Astrocyte (in vitro differentiated cells and primary cell): ENCODE data around the gene L3MBTL4.

Experiments used
- EZH2 ChIP-seq: IDR thresholded peaks from 2 replicates; pipeline ENCODE4 v1.6.1; 2012; ENCODE audit warnings: mild to moderate bottlenecking, low read length, inconsistent platforms; ENCODE audit not compliant: insufficient read depth
- TF ChIP-seq, protein P1 (sequence below): IDR thresholded peaks from 2 replicates; pipeline ENCODE4 v1.5.1; 2011; ENCODE audit warnings: low read depth, mild to moderate bottlenecking, inconsistent platforms, low read length, moderate library complexity; ENCODE audit not compliant: insufficient read depth

DNA sequence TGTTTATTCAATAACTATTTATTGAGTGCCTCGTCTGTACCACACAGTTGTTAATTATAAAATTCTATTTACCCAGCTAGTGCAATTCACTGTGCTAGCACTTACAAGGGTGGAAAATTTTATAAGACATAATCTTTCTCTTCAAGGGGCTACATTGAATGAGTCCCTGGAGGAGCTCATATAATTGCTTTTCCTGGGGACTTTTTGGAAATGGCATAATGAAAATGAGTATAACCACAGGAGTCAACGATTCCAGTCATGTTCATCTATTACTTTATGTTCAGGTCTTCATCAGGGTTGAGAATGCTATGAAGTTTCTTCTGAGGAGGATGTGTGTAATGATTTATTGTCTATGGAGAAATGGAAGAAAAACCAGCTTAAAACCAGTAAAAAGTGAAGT lies 466.5 kb downstream of the L3MBTL4 start:
- TF ChIP-seq, protein P1, sequence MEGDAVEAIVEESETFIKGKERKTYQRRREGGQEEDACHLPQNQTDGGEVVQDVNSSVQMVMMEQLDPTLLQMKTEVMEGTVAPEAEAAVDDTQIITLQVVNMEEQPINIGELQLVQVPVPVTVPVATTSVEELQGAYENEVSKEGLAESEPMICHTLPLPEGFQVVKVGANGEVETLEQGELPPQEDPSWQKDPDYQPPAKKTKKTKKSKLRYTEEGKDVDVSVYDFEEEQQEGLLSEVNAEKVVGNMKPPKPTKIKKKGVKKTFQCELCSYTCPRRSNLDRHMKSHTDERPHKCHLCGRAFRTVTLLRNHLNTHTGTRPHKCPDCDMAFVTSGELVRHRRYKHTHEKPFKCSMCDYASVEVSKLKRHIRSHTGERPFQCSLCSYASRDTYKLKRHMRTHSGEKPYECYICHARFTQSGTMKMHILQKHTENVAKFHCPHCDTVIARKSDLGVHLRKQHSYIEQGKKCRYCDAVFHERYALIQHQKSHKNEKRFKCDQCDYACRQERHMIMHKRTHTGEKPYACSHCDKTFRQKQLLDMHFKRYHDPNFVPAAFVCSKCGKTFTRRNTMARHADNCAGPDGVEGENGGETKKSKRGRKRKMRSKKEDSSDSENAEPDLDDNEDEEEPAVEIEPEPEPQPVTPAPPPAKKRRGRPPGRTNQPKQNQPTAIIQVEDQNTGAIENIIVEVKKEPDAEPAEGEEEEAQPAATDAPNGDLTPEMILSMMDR, result no peak
- no peak for TF ChIP-seq EZH2
